ENCODE measurements around the gene PTOV1.

- TF ChIP-seq CTCF (IDR thresholded peaks at IDR 0.05) (no peak), POLR2A (IDR thresholded peaks at IDR 0.05) (no peak), EP300 (IDR thresholded peaks at IDR 0.05) (no peak)
These were observed 13.0 kb downstream of the PTOV1 start for GRCh38 chr19:49863935-49864320.

Data from gastroesophageal sphincter (tissue), 3 donors.